K562 (cell line): Measurements from ENCODE around the gene ADAM15. TPM values are rescaled to one million over a fixed set of nuclear protein-coding genes. Genes with fewer than 3 reads are reported as not detected.

Experiments
- BMI1 ChIP-seq: fragments of 150-350 bp; IDR thresholded peaks from 2 replicates; pipeline ENCODE4 v1.6.1; 2014; ENCODE audit warnings: low read length
- ESRRA ChIP-seq: fragments of 450-650 bp; IDR thresholded peaks from 2 replicates; pipeline ENCODE4 v1.6.1; 2014; ENCODE audit warnings: low read depth, mild to moderate bottlenecking, moderate library complexity, borderline replicate concordance
- FUS ChIP-seq: fragments of 200-400 bp; formaldehyde crosslinking; optimal IDR thresholded peaks from 2 replicates; pipeline ENCODE3; 2017; ENCODE audit warnings: low read depth, low read length
- GTF3C2 ChIP-seq: IDR thresholded peaks from 3 replicates; pipeline ENCODE4 v1.6.1; 2011; ENCODE audit warnings: borderline replicate concordance, mild to moderate bottlenecking, moderate library complexity; ENCODE audit not compliant: insufficient read length; ENCODE audit errors: extremely low read depth
- KDM1A ChIP-seq, 2 experiments: fragments of 450-650 bp; IDR thresholded peaks; 2 replicates each; pipeline ENCODE4 v1.6.1; 2016; ENCODE audit warnings: mild to moderate bottlenecking in 2 of 2
- KDM5B ChIP-seq: fragments of 200-600 bp; sonication (generic); IDR thresholded peaks from 2 replicates; pipeline ENCODE4 v1.6.1; 2012; ENCODE audit warnings: low read depth, mild to moderate bottlenecking, moderate library complexity, low read length, control low read depth, inconsistent platforms; ENCODE audit not compliant: insufficient replicate concordance
- MAZ ChIP-seq, 2 experiments: fragments of 450-650 bp in 1 of 2; sonication (generic) in 1 of 2; formaldehyde crosslinking; IDR thresholded peaks in 1 of 2; conservative IDR thresholded peaks in 1 of 2; 2 replicates each; pipeline versions ENCODE4 v1.4.0 to v1.5.0; 2020; ENCODE audit warnings: mild to moderate bottlenecking in 1 of 2, missing genetic modification reagents in 1 of 2
- NFIC ChIP-seq: fragments of 450-650 bp; IDR thresholded peaks from 2 replicates; pipeline ENCODE4 v1.6.1; 2017; ENCODE audit warnings: mild to moderate bottlenecking, inconsistent platforms
- POLR3G ChIP-seq: IDR thresholded peaks from 2 replicates; pipeline ENCODE4 v1.6.1; 2011; ENCODE audit not compliant: insufficient read length, insufficient replicate concordance; ENCODE audit errors: extremely low read depth
- RBM14 ChIP-seq: fragments of 200-400 bp; formaldehyde crosslinking; IDR thresholded peaks from 2 replicates; pipeline ENCODE4 v1.6.1; 2018; ENCODE audit warnings: low read depth, mild to moderate bottlenecking, low read length, moderate library complexity, borderline replicate concordance; ENCODE audit not compliant: insufficient read depth
- RFX5 ChIP-seq: IDR thresholded peaks from 2 replicates; pipeline ENCODE4 v1.6.1; 2011; ENCODE audit warnings: low read depth, mild to moderate bottlenecking, improper control_type of control experiment, low read length
- SP1 ChIP-seq: sonication (generic); formaldehyde crosslinking; IDR thresholded peaks from 2 replicates; pipeline ENCODE4 v1.8.1; 2022; ENCODE audit warnings: mild to moderate bottlenecking, missing genetic modification reagents
- SRF ChIP-seq, 2 experiments: fragments of 250-450, 450-650 bp in 1 of 2; sonication (Bioruptor Pico) in 1 of 2; sonication (generic) in 1 of 2; formaldehyde crosslinking; IDR thresholded peaks; 2 replicates each; pipeline versions ENCODE4 v1.5.0 to v1.5.1; 2020 to 2022; ENCODE audit warnings: mild to moderate bottlenecking in 1 of 2, missing genetic modification reagents in 1 of 2
- TAL1 ChIP-seq: fragments of 450-650 bp; IDR thresholded peaks from 2 replicates; pipeline ENCODE4 v1.6.1; 2016; ENCODE audit warnings: mild to moderate bottlenecking
- ZFP36 ChIP-seq: fragments of 150-350 bp; IDR thresholded peaks from 2 replicates; pipeline ENCODE4 v1.6.1; 2018; ENCODE audit warnings: low read length, low read depth; ENCODE audit not compliant: partially characterized antibody
- ZFX ChIP-seq: sonication (generic); formaldehyde crosslinking; IDR thresholded peaks from 2 replicates; pipeline ENCODE4 v1.8.0; 2022; ENCODE audit warnings: mild to moderate bottlenecking, missing genetic modification reagents, moderate library complexity
- ZNF133 ChIP-seq: fragments of 250-450 bp; sonication (Bioruptor Pico); IDR thresholded peaks from 2 replicates; pipeline ENCODE4 v1.4.0; 2020; ENCODE audit warnings: mild to moderate bottlenecking
- polyA plus RNA-seq, 8 experiments: library from polyadenylated mRNA; depleted of rRNA in 4 of 8; stranded (reverse) in 5 of 8; unstranded in 3 of 8; fragments of >200 nt; fragmentation: Nextera tagmentation in 2 of 8; fragmentation: Illumina TruSeq in 1 of 8; extraction: Ambion mirVana in 2 of 8; extraction: Trizol in 1 of 8; gene quantifications; 2 replicates each; pipeline versions ENCODE4 v1.2.1 to v1.2.3, GENCODE V29; 2011 to 2014; ENCODE audit warnings: inconsistent platforms in 1 of 8, missing spikeins in 1 of 8
- total RNA-seq, 7 experiments: library from RNA; depleted of rRNA in 6 of 7; stranded (reverse); fragments of >200 nt in 6 of 7; fragmentation: Illumina TruSeq in 2 of 7; extraction: Trizol in 2 of 7; gene quantifications; 2 replicates each; pipeline versions ENCODE4 v1.2.1 to v1.2.3, GENCODE V29; 2011 to 2021; ENCODE audit warnings: low replicate concordance in 1 of 7
- TF ChIP-seq, protein P1 (sequence below): sonication (generic); formaldehyde crosslinking; IDR thresholded peaks from 2 replicates; pipeline ENCODE4 v1.9.0; 2022; ENCODE audit warnings: mild to moderate bottlenecking, missing genetic modification reagents
- TF ChIP-seq, protein P2 (sequence below): fragments of 250-450 bp; sonication (Bioruptor Pico); IDR thresholded peaks from 2 replicates; pipeline ENCODE4 v1.4.0; 2020; ENCODE audit warnings: mild to moderate bottlenecking, moderate library complexity, borderline replicate concordance

Gene ADAM15
- total and polyA plus RNA-seq, 9 of the 15 experiments (the other 6 are each of a cell fraction or from before 2014, with no cell fraction given): 0.69 to 72.3 (median 32.8) TPM

- TF ChIP-seq KDM5B (no peak), ZFX (CRISPR knock-in tag) (peak; percentile 13; the same call in 1 of the 2 replicates), SRF (CRISPR knock-in tag; IDR thresholded peaks at IDR 0.05) (peak in 1 of 2 experiments; percentile 80; a peak in 2 of 4 replicates), NFIC (0 out of 2 replicates have a peak, but pooled peaks have one; percentile 13), TAL1 (no peak), SP1 (CRISPR knock-in tag) (no peak), ZFP36 (no peak), POLR3G (no peak), ZNF133 (CRISPR knock-in tag) (no peak), FUS (no peak), RBM14 (no peak), ESRRA (peak; percentile 94), RFX5 (no peak), KDM1A (IDR thresholded peaks at IDR 0.05) (peak; percentile 35 to 44; a peak in 3 of 4 replicates), MAZ (CRISPR knock-in tag; conservative IDR thresholded peaks at IDR 0.05 in 1 of 2, IDR thresholded peaks at IDR 0.05 in 1 of 2) (0 out of 4 replicates have a peak, but pooled peaks of 1 of the 2 experiments have one; percentile 23), BMI1 (no peak), GTF3C2 (no peak)
- TF ChIP-seq, protein P1, sequence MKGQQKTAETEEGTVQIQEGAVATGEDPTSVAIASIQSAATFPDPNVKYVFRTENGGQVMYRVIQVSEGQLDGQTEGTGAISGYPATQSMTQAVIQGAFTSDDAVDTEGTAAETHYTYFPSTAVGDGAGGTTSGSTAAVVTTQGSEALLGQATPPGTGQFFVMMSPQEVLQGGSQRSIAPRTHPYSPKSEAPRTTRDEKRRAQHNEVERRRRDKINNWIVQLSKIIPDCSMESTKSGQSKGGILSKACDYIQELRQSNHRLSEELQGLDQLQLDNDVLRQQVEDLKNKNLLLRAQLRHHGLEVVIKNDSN (CRISPR knock-in tag): no peak
- TF ChIP-seq, protein P2, sequence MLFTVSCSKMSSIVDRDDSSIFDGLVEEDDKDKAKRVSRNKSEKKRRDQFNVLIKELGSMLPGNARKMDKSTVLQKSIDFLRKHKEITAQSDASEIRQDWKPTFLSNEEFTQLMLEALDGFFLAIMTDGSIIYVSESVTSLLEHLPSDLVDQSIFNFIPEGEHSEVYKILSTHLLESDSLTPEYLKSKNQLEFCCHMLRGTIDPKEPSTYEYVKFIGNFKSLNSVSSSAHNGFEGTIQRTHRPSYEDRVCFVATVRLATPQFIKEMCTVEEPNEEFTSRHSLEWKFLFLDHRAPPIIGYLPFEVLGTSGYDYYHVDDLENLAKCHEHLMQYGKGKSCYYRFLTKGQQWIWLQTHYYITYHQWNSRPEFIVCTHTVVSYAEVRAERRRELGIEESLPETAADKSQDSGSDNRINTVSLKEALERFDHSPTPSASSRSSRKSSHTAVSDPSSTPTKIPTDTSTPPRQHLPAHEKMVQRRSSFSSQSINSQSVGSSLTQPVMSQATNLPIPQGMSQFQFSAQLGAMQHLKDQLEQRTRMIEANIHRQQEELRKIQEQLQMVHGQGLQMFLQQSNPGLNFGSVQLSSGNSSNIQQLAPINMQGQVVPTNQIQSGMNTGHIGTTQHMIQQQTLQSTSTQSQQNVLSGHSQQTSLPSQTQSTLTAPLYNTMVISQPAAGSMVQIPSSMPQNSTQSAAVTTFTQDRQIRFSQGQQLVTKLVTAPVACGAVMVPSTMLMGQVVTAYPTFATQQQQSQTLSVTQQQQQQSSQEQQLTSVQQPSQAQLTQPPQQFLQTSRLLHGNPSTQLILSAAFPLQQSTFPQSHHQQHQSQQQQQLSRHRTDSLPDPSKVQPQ (CRISPR knock-in tag): no peak
These were observed 38.1 kb upstream of the ADAM15 start (continued) for GRCh38 chr1:155012776-155013602.
